ENCODE measurements around the gene ZNF850. TPM values are rescaled to one million over a fixed set of nuclear protein-coding genes. Genes with fewer than 3 reads are reported as not detected.
"Not testable (repeated sequence)": the region's sequence is repeated elsewhere in the genome, so short reads cannot be mapped to it uniquely, and the experiment has no call there.

The ZNF850 gene
- total RNA-seq, 1 experiment from 2014 or later = 23.9 TPM

DNA sequence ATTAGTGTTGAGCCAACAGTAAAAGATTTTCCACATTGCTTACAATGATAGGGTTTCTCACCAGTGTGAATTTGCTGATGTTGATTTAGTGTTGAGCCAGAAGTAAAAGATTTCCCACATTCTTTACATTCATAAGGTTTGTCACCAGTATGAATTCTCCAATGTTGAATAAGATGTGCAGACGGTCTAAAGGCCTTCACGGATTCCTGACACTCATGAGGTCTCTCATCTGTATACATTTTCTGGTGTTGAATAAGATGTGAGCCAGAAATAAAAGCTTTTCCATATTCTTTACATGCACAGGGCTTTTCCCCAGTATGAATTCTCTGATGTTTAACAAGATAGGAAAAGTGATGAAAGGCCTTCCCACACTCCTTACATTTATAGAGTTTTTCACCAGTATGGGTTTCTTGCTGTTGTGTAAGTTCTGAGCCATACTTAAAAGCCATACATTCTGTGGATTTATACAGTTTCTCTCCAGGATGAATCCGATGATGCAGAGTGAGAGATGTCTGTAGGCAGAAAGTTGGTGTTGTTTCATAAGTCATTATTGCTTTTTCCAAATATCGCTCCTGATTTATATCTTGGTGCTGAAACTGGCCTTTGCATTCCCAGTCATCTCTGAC, 22.4 kb downstream of the ZNF850 start:
- Histone ChIP-seq H3K14ac (ENCODE audit: insufficient read depth, low read length) (no peak overlapping the region), H2BK120ac (ENCODE audit: low read depth, low read length, poor library complexity, severe bottlenecking) (no peak overlapping the region), H3K9ac (ENCODE audit: extremely low read depth, insufficient read length, low read length) (no peak overlapping the region), H3T11ph (ENCODE audit: low read length) (no peak overlapping the region), H3K56ac (ENCODE audit: insufficient read length, low read depth, low read length) (no peak overlapping the region), H3K27ac (ENCODE audit: insufficient read length, low read depth, low read length) (no peak overlapping the region), H3K79me2 (ENCODE audit: insufficient read depth, low read length) (peaks cover 3% of the 10 kb centered on the region; the same call in 1 of the 2 replicates), H3K27me3 (ENCODE audit: insufficient read depth, low read length) (no peaks in the 10 kb centered on the region), H3K79me1 (ENCODE audit: insufficient read depth, low read depth, low read length, poor library complexity, severe bottlenecking) (peaks cover under 1% of the 10 kb centered on the region), H2AFZ (ENCODE audit: low read length) (no peak overlapping the region), H3K23me2 (ENCODE audit: insufficient read length, low read depth, low read length, poor library complexity, severe bottlenecking) (no peaks in the 10 kb centered on the region), H2BK12ac (ENCODE audit: insufficient read length, low read depth, low read length) (no peak overlapping the region), H3K18ac (ENCODE audit: insufficient read length, low read depth, low read length) (no peak overlapping the region), H2BK15ac (ENCODE audit: low read depth, low read length) (no peak overlapping the region), H4K8ac (replicated peaks; ENCODE audit: insufficient read length, low read depth, low read length) (no peak overlapping the region), H3K4ac (ENCODE audit: low read depth, low read length) (no peak overlapping the region), H3K4me2 (ENCODE audit: insufficient read depth, insufficient read length, low read length) (no peak overlapping the region), H4K91ac (ENCODE audit: insufficient read length, low read depth, low read length) (no peak overlapping the region), H3K9me3 (ENCODE audit: control insufficient read depth, low read depth, low read length) (peaks cover 93% of the 10 kb centered on the region), H2AK5ac (ENCODE audit: insufficient read length, low read length) (no peak overlapping the region), H4K20me1 (ENCODE audit: control insufficient read depth, insufficient read depth, insufficient read length) (no peaks in the 10 kb centered on the region), H2BK20ac (ENCODE audit: low read depth, low read length, poor library complexity, severe bottlenecking) (no peak overlapping the region), H3K23ac (ENCODE audit: insufficient read length, low read depth, low read length) (no peak overlapping the region), H4K5ac (ENCODE audit: insufficient read length, low read depth, low read length) (no peak overlapping the region), H3K4me1 (ENCODE audit: insufficient read depth, low read length) (no peaks in the 10 kb centered on the region), H2BK5ac (ENCODE audit: insufficient read length, low read length) (no peak overlapping the region)
- no peaks in the 10 kb centered on the region for H3K4me1 Mint-ChIP-seq
- no peak for TF ChIP-seq CTCF (conservative IDR thresholded peaks at IDR 0.05)
- DNase-seq = no peak
- peaks cover 93 to 98% of the 10 kb centered on the region in 2 experiments for H3K9me3 Mint-ChIP-seq
- no peak overlapping the region for H3K4me3 Mint-ChIP-seq
- peaks cover 21% of the 10 kb centered on the region for H3K27me3 Mint-ChIP-seq (ENCODE audit: low read depth)
- no CpG with 5 or more reads among the region's 4 CpGs for WGBS (ENCODE audit: extremely low coverage, insufficient read length, low lambda C conversion rate)
- H3K27ac Mint-ChIP-seq = no peak overlapping the region
- H3K36me3 Mint-ChIP-seq (ENCODE audit: insufficient read depth in 1 of 3, low read depth in 3 of 3) = peaks cover 93 to 98% (median 97%) of the 10 kb centered on the region in 3 experiments

- not testable (repeated sequence) for H3K4ac ChIP-seq (ENCODE audit: low read depth, low read length); H2BK15ac ChIP-seq (ENCODE audit: low read depth, low read length); H3K79me1 ChIP-seq (ENCODE audit: insufficient read depth, low read depth, low read length, poor library complexity, severe bottlenecking); H3K4me2 ChIP-seq (ENCODE audit: insufficient read depth, insufficient read length, low read length); H3K18ac ChIP-seq (ENCODE audit: insufficient read length, low read depth, low read length); H4K20me1 ChIP-seq (ENCODE audit: control insufficient read depth, insufficient read depth, insufficient read length); H2BK12ac ChIP-seq (ENCODE audit: insufficient read length, low read depth, low read length); H3K79me2 ChIP-seq (ENCODE audit: insufficient read depth, low read length); H3K27ac Mint-ChIP-seq; H3K14ac ChIP-seq (ENCODE audit: insufficient read depth, low read length); DNase-seq; H3K4me1 ChIP-seq (ENCODE audit: insufficient read depth, low read length); H2AFZ ChIP-seq (ENCODE audit: low read length); H3T11ph ChIP-seq (ENCODE audit: low read length); H3K27me3 ChIP-seq (ENCODE audit: insufficient read depth, low read length); H3K23me2 ChIP-seq (ENCODE audit: insufficient read length, low read depth, low read length, poor library complexity, severe bottlenecking); H4K91ac ChIP-seq (ENCODE audit: insufficient read length, low read depth, low read length); H3K56ac ChIP-seq (ENCODE audit: insufficient read length, low read depth, low read length); H2BK5ac ChIP-seq (ENCODE audit: insufficient read length, low read length); H3K9ac ChIP-seq (ENCODE audit: extremely low read depth, insufficient read length, low read length); H3K27ac ChIP-seq (ENCODE audit: insufficient read length, low read depth, low read length); H4K5ac ChIP-seq (ENCODE audit: insufficient read length, low read depth, low read length); H2BK20ac ChIP-seq (ENCODE audit: low read depth, low read length, poor library complexity, severe bottlenecking); H2AK5ac ChIP-seq (ENCODE audit: insufficient read length, low read length); H2BK120ac ChIP-seq (ENCODE audit: low read depth, low read length, poor library complexity, severe bottlenecking); H3K4me1 Mint-ChIP-seq; H4K8ac ChIP-seq (replicated peaks; ENCODE audit: insufficient read length, low read depth, low read length); H3K4me3 Mint-ChIP-seq; H3K23ac ChIP-seq (ENCODE audit: insufficient read length, low read depth, low read length)
- Mint-ChIP-seq H3K36me3 (ENCODE audit: insufficient read depth in 1 of 3, low read depth in 3 of 3) (peaks cover 93 to 98% (median 97%) of the 10 kb centered on the region in 3 experiments), H3K9me3 (peaks cover 93 to 98% of the 10 kb centered on the region in 2 experiments), H3K27me3 (ENCODE audit: low read depth) (peaks cover 21% of the 10 kb centered on the region)
- peaks cover 88% of the 10 kb centered on the region for H3K9me3 ChIP-seq (ENCODE audit: control insufficient read depth, low read depth, low read length)
- WGBS (ENCODE audit: extremely low coverage, insufficient read length, low lambda C conversion rate) = no CpG with 5 or more reads among the region's 8 CpGs
These were observed 23.0 kb downstream of the ZNF850 start for GRCh38 chr19:36749613-36750012.
